ENCODE results near the gene KRT84. TPM values are rescaled to one million over a fixed set of nuclear protein-coding genes. Genes with fewer than 3 reads are reported as not detected.

KRT84 gene
- total RNA-seq, 1 experiment from 2014 or later, result not detected

DNA sequence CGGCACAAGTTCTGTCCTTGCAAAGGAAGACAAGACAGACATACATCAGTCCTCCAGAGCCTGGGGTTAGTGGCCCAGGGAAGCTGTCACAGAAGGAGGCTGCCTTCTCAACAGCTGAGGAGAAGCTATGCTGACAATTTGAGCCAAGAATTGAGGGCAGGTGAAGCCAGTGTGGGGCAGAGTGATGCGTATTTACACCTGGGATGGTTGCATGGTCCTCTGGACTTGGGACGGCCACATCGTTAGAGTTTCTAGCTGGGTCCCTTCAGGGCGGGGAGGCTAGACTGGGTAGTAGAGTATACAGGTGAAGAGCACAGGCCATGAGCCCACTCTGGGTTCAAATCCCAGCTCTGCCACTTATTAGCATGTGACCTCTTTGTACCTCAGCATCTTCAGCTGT lies 34.7 kb downstream of the KRT84 start (continued):
- TF ChIP-seq, protein P1, sequence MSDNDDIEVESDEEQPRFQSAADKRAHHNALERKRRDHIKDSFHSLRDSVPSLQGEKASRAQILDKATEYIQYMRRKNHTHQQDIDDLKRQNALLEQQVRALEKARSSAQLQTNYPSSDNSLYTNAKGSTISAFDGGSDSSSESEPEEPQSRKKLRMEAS (CRISPR knock-in tag; IDR thresholded peaks at IDR 0.05), result no peak
- TF ChIP-seq, protein P2, sequence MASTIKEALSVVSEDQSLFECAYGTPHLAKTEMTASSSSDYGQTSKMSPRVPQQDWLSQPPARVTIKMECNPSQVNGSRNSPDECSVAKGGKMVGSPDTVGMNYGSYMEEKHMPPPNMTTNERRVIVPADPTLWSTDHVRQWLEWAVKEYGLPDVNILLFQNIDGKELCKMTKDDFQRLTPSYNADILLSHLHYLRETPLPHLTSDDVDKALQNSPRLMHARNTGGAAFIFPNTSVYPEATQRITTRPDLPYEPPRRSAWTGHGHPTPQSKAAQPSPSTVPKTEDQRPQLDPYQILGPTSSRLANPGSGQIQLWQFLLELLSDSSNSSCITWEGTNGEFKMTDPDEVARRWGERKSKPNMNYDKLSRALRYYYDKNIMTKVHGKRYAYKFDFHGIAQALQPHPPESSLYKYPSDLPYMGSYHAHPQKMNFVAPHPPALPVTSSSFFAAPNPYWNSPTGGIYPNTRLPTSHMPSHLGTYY (CRISPR knock-in tag; IDR thresholded peaks at IDR 0.05), result no peak
- TF ChIP-seq HMGA2 (CRISPR knock-in tag; IDR thresholded peaks at IDR 0.05) (no peak), JUN (CRISPR knock-in tag; IDR thresholded peaks at IDR 0.05) (no peak), TCF7 (CRISPR knock-in tag; IDR thresholded peaks at IDR 0.05; ENCODE audit: low read depth) (no peak), ZNF263 (CRISPR knock-in tag; IDR thresholded peaks at IDR 0.05; ENCODE audit: low read depth) (no peak), GRHL2 (CRISPR knock-in tag; IDR thresholded peaks at IDR 0.05; ENCODE audit: insufficient replicate concordance, severe bottlenecking) (no peak), OVOL2 (CRISPR knock-in tag; IDR thresholded peaks at IDR 0.05; ENCODE audit: borderline replicate concordance) (no peak)
- TF ChIP-seq, protein P3, sequence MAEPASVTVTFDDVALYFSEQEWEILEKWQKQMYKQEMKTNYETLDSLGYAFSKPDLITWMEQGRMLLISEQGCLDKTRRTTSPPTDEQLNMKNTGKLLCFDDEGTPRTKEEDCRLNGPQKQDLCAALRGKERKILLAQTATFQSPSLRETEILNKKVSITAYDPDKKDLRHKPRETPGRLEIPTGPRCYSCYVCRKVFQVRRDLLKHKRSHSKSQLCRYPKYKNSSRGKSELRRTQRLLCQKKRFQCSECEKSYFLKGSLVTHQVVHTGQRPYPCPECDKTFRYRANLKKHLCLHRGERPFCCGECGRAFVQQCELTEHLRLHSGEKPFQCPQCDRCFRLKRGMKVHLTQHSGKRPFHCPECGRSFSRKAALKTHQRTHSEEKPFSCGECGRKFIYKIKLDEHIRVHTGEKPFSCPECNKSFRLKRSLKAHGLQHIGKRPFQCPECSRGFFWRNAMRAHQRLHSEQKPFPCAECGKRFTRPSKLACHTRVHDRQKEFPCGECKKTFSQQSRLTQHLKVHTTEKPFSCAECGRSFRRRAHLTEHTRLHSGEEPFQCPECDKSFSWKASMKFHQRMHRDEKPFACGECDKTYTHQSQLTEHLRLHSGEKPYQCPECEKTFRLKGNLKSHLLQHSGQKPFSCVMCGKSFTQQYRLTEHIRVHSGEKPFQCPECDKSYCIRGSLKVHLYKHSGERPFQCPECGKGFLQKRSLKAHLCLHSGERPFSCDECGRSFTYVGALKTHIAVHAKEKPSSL (CRISPR knock-in tag; conservative IDR thresholded peaks at IDR 0.05), result no peak
- TF ChIP-seq, protein P4, sequence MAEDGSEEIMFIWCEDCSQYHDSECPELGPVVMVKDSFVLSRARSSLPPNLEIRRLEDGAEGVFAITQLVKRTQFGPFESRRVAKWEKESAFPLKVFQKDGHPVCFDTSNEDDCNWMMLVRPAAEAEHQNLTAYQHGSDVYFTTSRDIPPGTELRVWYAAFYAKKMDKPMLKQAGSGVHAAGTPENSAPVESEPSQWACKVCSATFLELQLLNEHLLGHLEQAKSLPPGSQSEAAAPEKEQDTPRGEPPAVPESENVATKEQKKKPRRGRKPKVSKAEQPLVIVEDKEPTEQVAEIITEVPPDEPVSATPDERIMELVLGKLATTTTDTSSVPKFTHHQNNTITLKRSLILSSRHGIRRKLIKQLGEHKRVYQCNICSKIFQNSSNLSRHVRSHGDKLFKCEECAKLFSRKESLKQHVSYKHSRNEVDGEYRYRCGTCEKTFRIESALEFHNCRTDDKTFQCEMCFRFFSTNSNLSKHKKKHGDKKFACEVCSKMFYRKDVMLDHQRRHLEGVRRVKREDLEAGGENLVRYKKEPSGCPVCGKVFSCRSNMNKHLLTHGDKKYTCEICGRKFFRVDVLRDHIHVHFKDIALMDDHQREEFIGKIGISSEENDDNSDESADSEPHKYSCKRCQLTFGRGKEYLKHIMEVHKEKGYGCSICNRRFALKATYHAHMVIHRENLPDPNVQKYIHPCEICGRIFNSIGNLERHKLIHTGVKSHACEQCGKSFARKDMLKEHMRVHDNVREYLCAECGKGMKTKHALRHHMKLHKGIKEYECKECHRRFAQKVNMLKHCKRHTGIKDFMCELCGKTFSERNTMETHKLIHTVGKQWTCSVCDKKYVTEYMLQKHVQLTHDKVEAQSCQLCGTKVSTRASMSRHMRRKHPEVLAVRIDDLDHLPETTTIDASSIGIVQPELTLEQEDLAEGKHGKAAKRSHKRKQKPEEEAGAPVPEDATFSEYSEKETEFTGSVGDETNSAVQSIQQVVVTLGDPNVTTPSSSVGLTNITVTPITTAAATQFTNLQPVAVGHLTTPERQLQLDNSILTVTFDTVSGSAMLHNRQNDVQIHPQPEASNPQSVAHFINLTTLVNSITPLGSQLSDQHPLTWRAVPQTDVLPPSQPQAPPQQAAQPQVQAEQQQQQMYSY (CRISPR knock-in tag; IDR thresholded peaks at IDR 0.05), result no peak
- TF ChIP-seq, protein P5, sequence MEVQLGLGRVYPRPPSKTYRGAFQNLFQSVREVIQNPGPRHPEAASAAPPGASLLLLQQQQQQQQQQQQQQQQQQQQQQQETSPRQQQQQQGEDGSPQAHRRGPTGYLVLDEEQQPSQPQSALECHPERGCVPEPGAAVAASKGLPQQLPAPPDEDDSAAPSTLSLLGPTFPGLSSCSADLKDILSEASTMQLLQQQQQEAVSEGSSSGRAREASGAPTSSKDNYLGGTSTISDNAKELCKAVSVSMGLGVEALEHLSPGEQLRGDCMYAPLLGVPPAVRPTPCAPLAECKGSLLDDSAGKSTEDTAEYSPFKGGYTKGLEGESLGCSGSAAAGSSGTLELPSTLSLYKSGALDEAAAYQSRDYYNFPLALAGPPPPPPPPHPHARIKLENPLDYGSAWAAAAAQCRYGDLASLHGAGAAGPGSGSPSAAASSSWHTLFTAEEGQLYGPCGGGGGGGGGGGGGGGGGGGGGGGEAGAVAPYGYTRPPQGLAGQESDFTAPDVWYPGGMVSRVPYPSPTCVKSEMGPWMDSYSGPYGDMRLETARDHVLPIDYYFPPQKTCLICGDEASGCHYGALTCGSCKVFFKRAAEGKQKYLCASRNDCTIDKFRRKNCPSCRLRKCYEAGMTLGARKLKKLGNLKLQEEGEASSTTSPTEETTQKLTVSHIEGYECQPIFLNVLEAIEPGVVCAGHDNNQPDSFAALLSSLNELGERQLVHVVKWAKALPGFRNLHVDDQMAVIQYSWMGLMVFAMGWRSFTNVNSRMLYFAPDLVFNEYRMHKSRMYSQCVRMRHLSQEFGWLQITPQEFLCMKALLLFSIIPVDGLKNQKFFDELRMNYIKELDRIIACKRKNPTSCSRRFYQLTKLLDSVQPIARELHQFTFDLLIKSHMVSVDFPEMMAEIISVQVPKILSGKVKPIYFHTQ (CRISPR knock-in tag; IDR thresholded peaks at IDR 0.05), result no peak

DNA sequence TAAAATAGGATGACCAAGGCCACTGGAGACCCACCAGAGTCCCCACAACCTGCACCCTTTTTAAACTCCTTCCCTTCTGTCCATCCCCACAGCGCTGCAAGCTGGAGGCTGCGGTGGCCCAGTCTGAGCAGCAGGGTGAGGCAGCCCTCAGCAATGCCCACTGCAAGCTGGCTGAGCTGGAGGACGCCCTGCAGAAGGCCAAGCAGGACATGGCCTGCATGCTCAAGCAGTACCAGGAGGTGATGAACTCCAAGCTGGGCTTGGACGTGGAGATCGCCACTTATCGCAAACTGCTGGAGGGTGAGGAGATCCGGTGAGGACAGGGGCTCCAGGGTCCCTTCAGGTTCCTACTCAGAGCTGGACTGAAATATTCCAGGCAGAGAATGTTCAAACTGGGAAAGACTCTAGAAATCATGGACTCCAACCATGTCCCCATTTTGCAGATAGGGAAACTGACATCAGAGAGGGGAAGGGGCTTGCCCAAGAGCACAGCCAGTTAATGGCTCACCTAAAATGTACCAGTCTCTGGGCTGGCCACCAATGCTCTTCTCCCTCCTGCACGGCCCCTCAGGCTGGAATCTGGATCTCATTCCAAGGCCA lies 35.3 kb downstream of the KRT84 start:
- TF ChIP-seq, protein P6, sequence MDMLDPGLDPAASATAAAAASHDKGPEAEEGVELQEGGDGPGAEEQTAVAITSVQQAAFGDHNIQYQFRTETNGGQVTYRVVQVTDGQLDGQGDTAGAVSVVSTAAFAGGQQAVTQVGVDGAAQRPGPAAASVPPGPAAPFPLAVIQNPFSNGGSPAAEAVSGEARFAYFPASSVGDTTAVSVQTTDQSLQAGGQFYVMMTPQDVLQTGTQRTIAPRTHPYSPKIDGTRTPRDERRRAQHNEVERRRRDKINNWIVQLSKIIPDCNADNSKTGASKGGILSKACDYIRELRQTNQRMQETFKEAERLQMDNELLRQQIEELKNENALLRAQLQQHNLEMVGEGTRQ (CRISPR knock-in tag; IDR thresholded peaks at IDR 0.05), result no peak
- no peak overlapping the region for H3K27ac Mint-ChIP-seq
- POLR2A ChIA-PET, result no interaction called here
- no peak overlapping the region for H3K4me3 Mint-ChIP-seq
- ATAC-seq (no peak), DNase-seq (ENCODE audit: low spot score) (no peak)
- H3K27me3 Mint-ChIP-seq (ENCODE audit: low read depth), result no peaks in the 10 kb centered on the region
- H3K4me1 Mint-ChIP-seq, result 0 out of 2 replicates have a peak, but pooled peaks cover 3% of the 10 kb centered on the region
- no peaks in the 10 kb centered on the region for H3K36me3 Mint-ChIP-seq
- no peaks in the 10 kb centered on the region for H3K9me3 Mint-ChIP-seq
- CTCF ChIA-PET, result interaction anchor here (0.6 to 1.8 kb wide), 3 partner anchors 12 to 194 kb away, joined by 3 to 7 read pairs (median 7); no protein-coding TSS in a partner anchor

Measured in WTC11 (cell line).